ENCODE data around the gene ACSL6. TPM values are rescaled to one million over a fixed set of nuclear protein-coding genes. Genes with fewer than 3 reads are reported as not detected.

Gene ACSL6
- total and polyA plus RNA-seq, 2 experiments from 2014 or later = 1.7 to 2.4 TPM

GRCh38 chr5:132050661-132051552 is 39.4 kb upstream of the ACSL6 start:
- Histone ChIP-seq H3K9me2 (replicated peaks; ENCODE audit: insufficient read depth) (no peaks in the 10 kb centered on the region), H3K27me3 (no peaks in the 10 kb centered on the region), H3K4me1 (ENCODE audit: insufficient read depth) (no peaks in the 10 kb centered on the region), H3K4me3 (no peak overlapping the region), H2AFZ (no peak overlapping the region), H4K20me1 (ENCODE audit: insufficient read depth, poor library complexity, severe bottlenecking) (no peaks in the 10 kb centered on the region), H3K79me2 (no peaks in the 10 kb centered on the region), H3K27ac (no peak overlapping the region), H3K9me3 (ENCODE audit: low read depth) (no peaks in the 10 kb centered on the region), H3K36me3 (replicated peaks; ENCODE audit: insufficient read depth, low read depth) (no peaks in the 10 kb centered on the region), H3K4me2 (no peak overlapping the region)
- no peak for TF ChIP-seq EZH2 (IDR thresholded peaks at IDR 0.05; ENCODE audit: borderline replicate concordance)
- no peak for TF ChIP-seq CTCF (IDR thresholded peaks at IDR 0.05; ENCODE audit: poor library complexity)
- TF ChIP-seq EZH2phosphoT487 (IDR thresholded peaks at IDR 0.05; ENCODE audit: low read depth, severe bottlenecking, unreplicated experiment) = no peak
- DNase-seq (ENCODE audit: low spot score) = no peak
- WGBS (ENCODE audit: low lambda C conversion rate, missing lambda C conversion rate) = 82% methylated on average over 9 of the region's 9 CpGs

GRCh38 chr5:132050136-132050535 is 38.7 kb upstream of the ACSL6 start:
- no peak for DNase-seq (ENCODE audit: low spot score)
- H3K4me2 ChIP-seq = no peak overlapping the region
- no peak overlapping the region for H2AFZ ChIP-seq
- TF ChIP-seq EZH2 (IDR thresholded peaks at IDR 0.05; ENCODE audit: borderline replicate concordance) (no peak), CTCF (IDR thresholded peaks at IDR 0.05; ENCODE audit: poor library complexity) (no peak), EZH2phosphoT487 (IDR thresholded peaks at IDR 0.05; ENCODE audit: low read depth, severe bottlenecking, unreplicated experiment) (no peak)
- H3K27me3 ChIP-seq = no peaks in the 10 kb centered on the region
- H3K36me3 ChIP-seq (replicated peaks; ENCODE audit: insufficient read depth, low read depth) = no peaks in the 10 kb centered on the region
- no peaks in the 10 kb centered on the region for H4K20me1 ChIP-seq (ENCODE audit: insufficient read depth, poor library complexity, severe bottlenecking)
- no peaks in the 10 kb centered on the region for H3K79me2 ChIP-seq
- WGBS (ENCODE audit: low lambda C conversion rate, missing lambda C conversion rate) = 89% methylated on average over 5 of the region's 5 CpGs
- H3K9me2 ChIP-seq (replicated peaks; ENCODE audit: insufficient read depth) = no peaks in the 10 kb centered on the region
- no peak overlapping the region for H3K27ac ChIP-seq
- H3K4me3 ChIP-seq = no peak overlapping the region
- H3K9me3 ChIP-seq (ENCODE audit: low read depth) = no peaks in the 10 kb centered on the region
- no peaks in the 10 kb centered on the region for H3K4me1 ChIP-seq (ENCODE audit: insufficient read depth)

- Histone ChIP-seq H3K79me2 (no peaks in the 10 kb centered on the region), H3K27ac (no peak overlapping the region), H3K9me3 (ENCODE audit: low read depth) (no peaks in the 10 kb centered on the region), H2AFZ (no peak overlapping the region), H3K4me3 (no peak overlapping the region), H3K9me2 (replicated peaks; ENCODE audit: insufficient read depth) (no peaks in the 10 kb centered on the region), H3K36me3 (replicated peaks; ENCODE audit: insufficient read depth, low read depth) (no peaks in the 10 kb centered on the region), H4K20me1 (ENCODE audit: insufficient read depth, poor library complexity, severe bottlenecking) (no peaks in the 10 kb centered on the region), H3K27me3 (no peaks in the 10 kb centered on the region), H3K4me1 (ENCODE audit: insufficient read depth) (no peaks in the 10 kb centered on the region), H3K4me2 (no peak overlapping the region)
- 92% methylated on average over 12 of the region's 12 CpGs for WGBS (ENCODE audit: low lambda C conversion rate, missing lambda C conversion rate)
- no peak for DNase-seq (ENCODE audit: low spot score)
- no peak for TF ChIP-seq CTCF (IDR thresholded peaks at IDR 0.05; ENCODE audit: poor library complexity)
- TF ChIP-seq EZH2 (IDR thresholded peaks at IDR 0.05; ENCODE audit: borderline replicate concordance) = no peak
- no peak for TF ChIP-seq EZH2phosphoT487 (IDR thresholded peaks at IDR 0.05; ENCODE audit: low read depth, severe bottlenecking, unreplicated experiment)
Observed at GRCh38 chr5:132049559-132049958, 38.1 kb upstream of the ACSL6 start.

Measured in hepatocyte (in vitro differentiated cells).